Activated CD4-positive, alpha-beta memory T cell treated with anti-CD3 and anti-CD28 coated beads for 36 hours (primary cell): ENCODE measurements around the gene CEACAM8. TPM values are rescaled to one million over a fixed set of nuclear protein-coding genes. Genes with fewer than 3 reads are reported as not detected.
A peak's percentile ranks its signal among the peaks of the same experiment; 100 is the strongest.
"Not testable (repeated sequence)": the region's sequence is repeated elsewhere in the genome, so short reads cannot be mapped to it uniquely, and the experiment has no call there.

Source experiments
- CTCF ChIA-PET: fragments of 350-600 bp; sonication (Branson Sonifier 250); formaldehyde crosslinking; loops from one replicate; lab custom pipeline; 2021; ENCODE audit warnings: antibody characterized with exemption, inconsistent platforms; lab: Charles Lee
- POLR2A ChIA-PET: fragments of 350-600 bp; sonication (Branson Sonifier 250); formaldehyde crosslinking; loops from one replicate; lab custom pipeline; 2021; ENCODE audit warnings: antibody characterized with exemption; lab: Charles Lee
- DNase-seq: peaks from one replicate; pipeline ENCODE4 v3.0.0-alpha.2; 2020
- H3K27ac Mint-ChIP-seq: one replicate; pipeline ENCODE4 v1.8.0; 2021; ENCODE audit warnings: mixed read lengths
- H3K27me3 Mint-ChIP-seq: one replicate; pipeline ENCODE4 v1.8.0; 2021; ENCODE audit warnings: mixed read lengths
- H3K36me3 Mint-ChIP-seq: one replicate; pipeline ENCODE4 v1.8.0; 2021; ENCODE audit warnings: mixed read lengths
- H3K4me1 Mint-ChIP-seq: one replicate; pipeline ENCODE4 v1.8.0; 2021; ENCODE audit warnings: low read depth, mixed read lengths
- H3K4me3 Mint-ChIP-seq: one replicate; pipeline ENCODE4 v1.8.0; 2021; ENCODE audit warnings: mild to moderate bottlenecking, mixed read lengths
- H3K9me3 Mint-ChIP-seq: one replicate; pipeline ENCODE4 v1.8.0; 2021; ENCODE audit warnings: mixed read lengths
- intact Hi-C: fragments of 100-400 bp; cut with micrococcal nuclease; formaldehyde crosslinking; loops from one replicate; pipeline ENCODE4 v1.15.1; 2023
- total RNA-seq, 2 experiments: library from RNA; stranded (reverse); gene quantifications; one replicate each; pipeline ENCODE4 v1.2.3, GENCODE V29; 2021

The CEACAM8 gene
- total RNA-seq, 2 experiments from 2014 or later, result not detected

DNA sequence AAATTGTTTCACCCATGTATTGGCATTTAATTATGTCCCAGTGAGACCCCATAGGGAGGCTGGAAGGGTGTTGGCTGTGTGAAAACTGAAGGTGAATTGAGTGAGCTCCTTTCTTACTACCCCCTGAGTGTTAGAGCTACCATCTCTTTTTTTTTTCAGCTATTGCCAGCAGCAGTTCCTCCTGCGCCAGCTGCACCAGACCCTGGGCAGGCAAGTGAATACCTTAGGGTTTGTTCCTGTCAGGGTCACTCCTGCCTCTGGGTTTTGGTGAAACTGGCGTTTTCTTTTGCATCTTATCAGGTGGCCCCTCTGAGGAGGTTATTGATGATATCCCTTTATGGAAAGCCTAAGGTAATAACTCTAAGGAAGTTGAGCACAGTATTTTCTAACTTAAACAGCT, 25.5 kb downstream of the CEACAM8 start:
- H3K4me3 Mint-ChIP-seq, result no peak overlapping the region
- H3K36me3 Mint-ChIP-seq, result no peaks in the 10 kb centered on the region
- intact Hi-C loops, result no loop called here
- peaks cover 2% of the 10 kb centered on the region for H3K4me1 Mint-ChIP-seq
- no peaks in the 10 kb centered on the region for H3K9me3 Mint-ChIP-seq
- peaks cover 4% of the 10 kb centered on the region for H3K27me3 Mint-ChIP-seq
- POLR2A ChIA-PET, result no interaction called here
- no peak for DNase-seq
- CTCF ChIA-PET, result interaction anchor here (2.1 kb wide), 1 partner anchor 27 kb away, joined by 6 read pairs; no protein-coding TSS in a partner anchor
- no peak overlapping the region for H3K27ac Mint-ChIP-seq

- Mint-ChIP-seq H3K9me3 (no peaks in the 10 kb centered on the region), H3K36me3 (no peaks in the 10 kb centered on the region), H3K27me3 (peaks cover 5% of the 10 kb centered on the region), H3K27ac (no peak overlapping the region), H3K4me3 (no peak overlapping the region), H3K4me1 (peaks cover 2% of the 10 kb centered on the region)
- ChIA-PET CTCF (interaction anchor here (1.3 to 6.1 kb wide), 2 partner anchors 8 to 28 kb away, joined by 5 to 39 read pairs; no protein-coding TSS in a partner anchor), POLR2A (no interaction called here)
- intact Hi-C loops, result no loop called here
- no peak for DNase-seq
These were observed 26.7 kb downstream of the CEACAM8 start for GRCh38 chr19:42568006-42568405.

DNA sequence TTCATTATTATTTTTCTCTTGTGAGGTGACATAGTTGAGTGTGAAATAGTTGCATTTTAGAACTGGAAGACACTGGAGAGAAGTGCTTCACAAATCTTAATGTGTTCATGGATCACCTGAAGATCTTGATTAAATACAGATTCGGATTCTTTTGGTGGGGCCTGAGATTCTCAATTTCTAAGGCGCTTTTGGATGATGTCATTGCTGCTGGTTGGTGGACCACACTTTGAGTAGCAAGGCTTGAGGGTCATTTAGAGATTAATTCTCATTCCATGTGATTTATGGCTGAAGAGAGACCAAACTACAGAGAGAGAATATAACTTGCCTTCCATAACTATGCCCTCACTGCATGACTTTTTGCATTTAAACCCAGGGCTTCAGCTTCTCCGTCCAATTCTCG, 27.2 kb downstream of the CEACAM8 start:
- peaks cover 5% of the 10 kb centered on the region for H3K27me3 Mint-ChIP-seq
- CTCF ChIA-PET, result interaction anchor here (1.3 to 6.1 kb wide), 5 partner anchors 9 to 118 kb away, joined by 4 to 39 read pairs (median 5); no protein-coding TSS in a partner anchor
- POLR2A ChIA-PET, result no interaction called here
- no peaks in the 10 kb centered on the region for H3K36me3 Mint-ChIP-seq
- intact Hi-C loops, result loop anchor here (1.0 kb wide), 2 partner anchors 29 to 117 kb away; no protein-coding TSS in a partner anchor
- no peak overlapping the region for H3K27ac Mint-ChIP-seq
- no peak overlapping the region for H3K4me3 Mint-ChIP-seq
- peaks cover 2% of the 10 kb centered on the region for H3K4me1 Mint-ChIP-seq
- DNase-seq, result no peak
- H3K9me3 Mint-ChIP-seq, result no peaks in the 10 kb centered on the region

DNA sequence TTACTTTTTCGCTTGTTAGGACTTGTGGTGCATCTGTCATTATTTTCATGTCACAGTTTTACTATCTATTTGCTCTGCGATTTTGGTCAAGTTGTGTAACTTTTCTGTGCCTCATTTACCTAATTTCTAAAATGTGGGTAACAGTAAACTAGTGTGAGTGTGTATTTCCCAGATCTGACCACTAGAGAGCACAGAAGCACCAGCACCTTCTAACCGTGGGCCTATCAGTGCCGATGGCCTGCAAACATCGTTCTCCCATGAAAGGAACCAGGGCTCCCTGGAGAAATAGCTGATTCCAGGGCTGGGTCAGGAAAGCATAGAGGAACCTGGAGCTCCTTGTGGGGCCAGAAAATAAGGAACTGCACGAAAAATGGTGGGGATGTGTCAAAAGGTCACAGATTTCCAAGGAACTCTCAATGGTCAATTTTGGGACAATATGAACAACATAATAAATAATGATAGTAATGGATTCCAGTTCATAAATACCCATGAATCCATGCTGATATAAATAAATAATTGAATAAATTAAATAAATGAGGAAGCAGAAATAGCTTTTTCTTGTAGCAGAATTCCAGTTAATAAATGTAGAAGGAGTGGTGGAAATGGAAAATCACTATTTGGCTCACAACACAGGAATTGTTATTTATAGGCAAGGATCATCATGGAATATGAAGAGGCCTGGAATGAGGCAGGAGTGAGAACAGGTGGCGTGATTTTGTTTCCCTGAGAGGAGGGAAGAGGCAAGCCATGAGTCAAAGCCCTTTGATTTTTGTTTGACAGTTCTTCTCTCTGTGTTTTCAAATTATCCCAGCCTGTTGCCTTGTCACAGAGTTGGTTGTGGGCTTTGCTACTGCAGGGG, 31.1 kb downstream of the CEACAM8 start:
- no peaks in the 10 kb centered on the region for H3K9me3 Mint-ChIP-seq
- peaks cover 5% of the 10 kb centered on the region for H3K27me3 Mint-ChIP-seq
- POLR2A ChIA-PET, result no interaction called here
- peak; percentile 30 for DNase-seq
- intact Hi-C loops, result no loop called here
- peaks cover 2% of the 10 kb centered on the region for H3K4me1 Mint-ChIP-seq
- no peaks in the 10 kb centered on the region for H3K36me3 Mint-ChIP-seq
- CTCF ChIA-PET, result interaction anchor here (0.6 to 6.1 kb wide), 5 partner anchors 33 to 1897 kb away, joined by 3 to 39 read pairs (median 4); no protein-coding TSS in a partner anchor
- H3K27ac Mint-ChIP-seq, result no peak overlapping the region
- no peak overlapping the region for H3K4me3 Mint-ChIP-seq

DNA sequence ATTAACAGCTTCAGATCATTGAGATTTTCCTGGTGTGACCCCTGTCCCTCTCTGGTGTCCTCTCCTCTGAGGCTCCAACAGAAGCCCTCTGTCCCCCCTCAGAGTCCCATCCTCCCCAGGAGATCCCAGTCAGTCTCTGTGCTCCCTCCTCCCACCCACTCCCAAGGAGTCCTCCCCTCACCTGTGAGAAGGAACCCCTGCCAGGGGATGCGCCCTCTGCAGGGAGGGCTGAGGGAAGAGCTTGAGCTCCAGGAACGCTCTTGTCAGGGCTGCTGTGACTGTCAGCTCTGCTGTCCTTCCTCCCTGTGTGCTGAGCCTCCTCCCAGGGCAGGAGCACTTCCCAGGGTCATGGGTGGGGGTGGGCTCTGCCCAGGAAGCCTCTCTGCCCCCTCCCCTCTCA, 33.2 kb downstream of the CEACAM8 start:
- Mint-ChIP-seq H3K36me3 (no peaks in the 10 kb centered on the region), H3K4me3 (no peak overlapping the region), H3K27ac (no peak overlapping the region), H3K27me3 (peaks cover 6% of the 10 kb centered on the region), H3K9me3 (no peaks in the 10 kb centered on the region), H3K4me1 (no peaks in the 10 kb centered on the region)
- ChIA-PET CTCF (interaction anchor here (2.8 kb wide), 1 partner anchor 111 kb away, joined by 12 read pairs; no protein-coding TSS in a partner anchor), POLR2A (interaction anchor here (0.5 kb wide), 1 partner anchor 76 kb away, joined by 3 read pairs; no protein-coding TSS in a partner anchor)
- no peak for DNase-seq
- intact Hi-C loops, result no loop called here

GRCh38 chr19:42560731-42561130, 34.0 kb downstream of the CEACAM8 start:
- Mint-ChIP-seq H3K36me3 (no peaks in the 10 kb centered on the region), H3K27me3 (peaks cover 6% of the 10 kb centered on the region), H3K27ac (no peak overlapping the region), H3K9me3 (no peaks in the 10 kb centered on the region), H3K4me3 (no peak overlapping the region), H3K4me1 (no peaks in the 10 kb centered on the region)
- POLR2A ChIA-PET, result no interaction called here
- intact Hi-C loops, result no loop called here
- CTCF ChIA-PET, result no interaction called here
- no peak for DNase-seq

DNA sequence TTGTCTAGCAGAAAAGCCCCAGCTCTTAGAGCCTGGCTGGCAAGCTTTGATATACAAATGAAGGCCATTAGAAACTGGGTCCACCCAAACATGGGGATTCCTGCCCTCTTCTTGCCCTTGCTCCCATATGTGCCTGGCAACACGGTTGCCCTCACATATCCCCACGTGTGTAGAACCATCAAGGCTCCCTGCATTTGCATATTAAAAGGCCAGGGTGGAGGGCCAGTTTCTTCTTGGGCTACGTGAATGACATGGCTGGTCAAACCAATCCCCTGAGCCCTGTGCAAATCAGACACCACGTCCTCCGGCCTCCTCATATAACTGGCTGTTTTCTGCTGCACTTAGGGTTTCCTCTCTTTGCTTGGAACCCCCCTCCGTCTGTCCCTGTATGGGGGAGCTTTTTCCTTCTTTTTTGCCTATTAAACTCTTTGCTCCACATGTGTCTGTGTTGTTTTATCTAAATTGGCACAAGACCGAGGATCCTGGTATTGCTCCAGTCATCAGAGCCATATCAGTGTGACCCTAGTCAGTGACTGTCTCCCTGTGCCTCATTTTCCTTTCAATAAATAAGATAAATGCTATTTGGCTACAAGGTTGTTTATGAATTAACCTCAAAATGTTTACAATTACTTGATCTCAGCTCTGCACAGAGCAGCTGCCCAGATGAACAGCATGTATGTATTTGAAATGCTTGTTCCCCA, 36.1 kb downstream of the CEACAM8 start:
- no peak for DNase-seq
- POLR2A ChIA-PET, result no interaction called here
- H3K4me1 Mint-ChIP-seq, result no peaks in the 10 kb centered on the region
- H3K36me3 Mint-ChIP-seq, result no peaks in the 10 kb centered on the region
- no peak overlapping the region for H3K27ac Mint-ChIP-seq
- CTCF ChIA-PET, result interaction anchor here (0.7 kb wide), 1 partner anchor 38 kb away, joined by 3 read pairs; no protein-coding TSS in a partner anchor
- H3K27me3 Mint-ChIP-seq, result peaks cover 10% of the 10 kb centered on the region
- no peak overlapping the region for H3K4me3 Mint-ChIP-seq
- H3K9me3 Mint-ChIP-seq, result no peaks in the 10 kb centered on the region
- intact Hi-C loops, result no loop called here

DNA sequence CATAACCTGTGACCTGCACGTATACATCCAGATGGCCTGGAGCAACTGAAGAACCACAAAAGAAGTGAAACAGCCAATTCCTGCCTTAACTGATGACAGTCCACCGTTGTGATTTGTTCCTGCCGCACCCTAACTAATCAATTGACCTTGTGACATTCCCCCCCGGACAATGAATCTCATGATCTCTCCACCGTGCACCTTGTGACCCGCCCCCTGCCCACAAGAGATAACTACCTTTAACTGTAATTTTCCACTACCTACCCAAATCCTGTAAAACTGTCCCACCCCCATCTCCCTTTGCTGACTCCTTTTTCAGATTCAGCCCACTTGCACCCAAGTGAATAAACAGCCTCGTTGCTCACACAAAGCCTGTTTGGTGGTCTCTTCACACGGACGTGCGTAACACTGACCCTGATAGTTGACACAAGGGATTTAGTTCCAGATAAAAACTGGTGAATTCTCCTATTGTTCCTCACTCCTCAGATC, 37.3 kb downstream of the CEACAM8 start:
- H3K4me1 Mint-ChIP-seq, intact Hi-C loops, CTCF ChIA-PET, H3K27ac Mint-ChIP-seq, H3K36me3 Mint-ChIP-seq, POLR2A ChIA-PET, DNase-seq, H3K4me3 Mint-ChIP-seq, H3K27me3 Mint-ChIP-seq, H3K9me3 Mint-ChIP-seq: not testable (repeated sequence)

GRCh38 chr19:42555801-42556200, 38.9 kb downstream of the CEACAM8 start:
- intact Hi-C loops, result no loop called here
- no peaks in the 10 kb centered on the region for H3K4me1 Mint-ChIP-seq
- POLR2A ChIA-PET, result no interaction called here
- CTCF ChIA-PET, result no interaction called here
- DNase-seq, result no peak
- H3K9me3 Mint-ChIP-seq, result no peaks in the 10 kb centered on the region
- H3K4me3 Mint-ChIP-seq, result no peak overlapping the region
- peaks cover 7% of the 10 kb centered on the region for H3K27me3 Mint-ChIP-seq
- no peaks in the 10 kb centered on the region for H3K36me3 Mint-ChIP-seq
- no peak overlapping the region for H3K27ac Mint-ChIP-seq

DNA sequence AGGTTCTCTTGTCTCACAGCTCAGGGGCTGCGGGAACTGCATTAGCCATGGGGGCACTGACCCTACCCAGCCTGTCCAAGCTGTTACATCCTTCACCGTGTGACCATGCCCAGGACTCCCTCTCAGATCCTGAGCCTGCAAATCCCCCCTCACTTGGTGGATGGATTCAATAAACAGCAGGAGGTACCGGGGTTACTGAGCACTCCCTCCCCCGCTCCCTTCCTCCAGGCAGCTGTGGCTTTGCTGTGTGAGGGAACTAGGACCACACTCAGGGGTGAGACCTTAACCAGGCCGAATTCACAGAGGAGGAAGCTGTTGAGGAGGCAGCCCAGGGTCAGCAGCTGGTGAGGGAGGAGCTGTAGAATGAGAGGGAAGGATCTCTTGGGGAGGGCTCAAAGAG, 39.4 kb downstream of the CEACAM8 start:
- DNase-seq, result no peak
- Mint-ChIP-seq H3K4me3 (no peak overlapping the region), H3K4me1 (no peaks in the 10 kb centered on the region), H3K36me3 (no peaks in the 10 kb centered on the region), H3K27me3 (peaks cover 7% of the 10 kb centered on the region), H3K27ac (no peak overlapping the region), H3K9me3 (no peaks in the 10 kb centered on the region)
- CTCF ChIA-PET, result no interaction called here
- POLR2A ChIA-PET, result no interaction called here
- intact Hi-C loops, result no loop called here

DNA sequence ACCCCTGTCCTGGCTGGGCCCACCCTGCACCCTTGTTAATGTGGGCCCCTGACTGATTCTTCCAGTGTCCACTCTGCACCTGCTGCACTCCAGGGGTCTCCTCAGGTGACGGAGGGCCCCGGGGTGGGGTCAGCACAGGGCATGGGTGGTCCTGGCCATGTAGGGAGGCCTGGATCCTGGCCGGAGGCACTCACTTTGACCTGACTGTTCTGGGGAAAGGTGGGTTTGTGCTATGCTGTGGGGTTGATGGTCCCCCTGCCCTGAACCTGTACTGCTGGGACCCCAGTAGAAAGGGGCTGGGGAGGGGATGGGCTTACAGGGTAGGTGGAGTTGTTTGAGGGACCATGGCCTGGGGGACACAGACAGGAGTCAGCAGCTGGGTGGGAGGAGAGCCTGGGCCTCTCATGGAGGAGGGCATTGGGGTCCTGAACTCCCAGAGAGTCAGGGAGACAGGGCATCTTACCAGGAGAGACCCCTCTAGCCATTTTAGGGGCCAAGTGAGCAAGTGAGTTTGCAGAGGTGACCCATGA, 40.6 kb downstream of the CEACAM8 start:
- Mint-ChIP-seq H3K27ac (no peak overlapping the region), H3K4me3 (no peak overlapping the region), H3K36me3 (no peaks in the 10 kb centered on the region), H3K27me3 (peaks cover 7% of the 10 kb centered on the region), H3K9me3 (peaks cover 5% of the 10 kb centered on the region), H3K4me1 (no peaks in the 10 kb centered on the region)
- ChIA-PET CTCF (no interaction called here), POLR2A (no interaction called here)
- no peak for DNase-seq
- intact Hi-C loops, result no loop called here
